HepG2 (cell line): ENCODE results near the gene SEC14L1.

Experiments used
- FOXK2 ChIP-seq: fragments of 450-650 bp; IDR thresholded peaks from 2 replicates; pipeline ENCODE4 v1.6.1; 2016
- HDAC2 ChIP-seq: sonication (generic); formaldehyde crosslinking; IDR thresholded peaks from 2 replicates; pipeline ENCODE4 v1.4.0; 2020; ENCODE audit warnings: missing genetic modification reagents
- KLF13 ChIP-seq: sonication (generic); formaldehyde crosslinking; IDR thresholded peaks from 2 replicates; pipeline ENCODE4 v1.4.0; 2020; ENCODE audit warnings: mild to moderate bottlenecking, missing genetic modification reagents
- NFYB ChIP-seq: sonication (generic); formaldehyde crosslinking; IDR thresholded peaks from 2 replicates; pipeline ENCODE4 v1.4.0; 2020; ENCODE audit warnings: missing genetic modification reagents
- SIN3A ChIP-seq: IDR thresholded peaks from 2 replicates; pipeline ENCODE4 v1.6.1; 2011; ENCODE audit warnings: low read depth, mild to moderate bottlenecking, control low read depth, low read length, borderline replicate concordance
- SMAD3 ChIP-seq: sonication (generic); formaldehyde crosslinking; IDR thresholded peaks from 2 replicates; pipeline ENCODE4 v1.4.0; 2020; ENCODE audit warnings: missing genetic modification reagents
- SMARCE1 ChIP-seq: fragments of 450-650 bp; IDR thresholded peaks from 2 replicates; pipeline ENCODE4 v1.6.1; 2017; ENCODE audit warnings: borderline replicate concordance
- TBP ChIP-seq: sonication (generic); formaldehyde crosslinking; IDR thresholded peaks from 2 replicates; pipeline ENCODE4 v1.5.0; 2020; ENCODE audit warnings: missing genetic modification reagents
- ZBTB8A ChIP-seq: sonication (generic); formaldehyde crosslinking; IDR thresholded peaks from 2 replicates; pipeline ENCODE4 v1.4.0; 2020; ENCODE audit warnings: mild to moderate bottlenecking, low read depth, missing genetic modification reagents, borderline replicate concordance
- ZNF414 ChIP-seq: sonication (generic); formaldehyde crosslinking; IDR thresholded peaks from 2 replicates; pipeline ENCODE4 v1.5.0; 2020; ENCODE audit warnings: missing genetic modification reagents
- ZNF879 ChIP-seq: sonication (generic); formaldehyde crosslinking; IDR thresholded peaks from 2 replicates; pipeline ENCODE4 v1.8.1; 2023; ENCODE audit warnings: missing genetic modification reagents
- ZSCAN20 ChIP-seq: sonication (generic); formaldehyde crosslinking; IDR thresholded peaks from 2 replicates; pipeline ENCODE4 v1.4.0; 2020; ENCODE audit warnings: missing genetic modification reagents, mild to moderate bottlenecking, borderline replicate concordance
- TF ChIP-seq, protein P1 (sequence below): sonication (generic); formaldehyde crosslinking; IDR thresholded peaks from 2 replicates; pipeline ENCODE4 v1.5.0; 2020; ENCODE audit warnings: mild to moderate bottlenecking, missing genetic modification reagents, moderate library complexity

DNA sequence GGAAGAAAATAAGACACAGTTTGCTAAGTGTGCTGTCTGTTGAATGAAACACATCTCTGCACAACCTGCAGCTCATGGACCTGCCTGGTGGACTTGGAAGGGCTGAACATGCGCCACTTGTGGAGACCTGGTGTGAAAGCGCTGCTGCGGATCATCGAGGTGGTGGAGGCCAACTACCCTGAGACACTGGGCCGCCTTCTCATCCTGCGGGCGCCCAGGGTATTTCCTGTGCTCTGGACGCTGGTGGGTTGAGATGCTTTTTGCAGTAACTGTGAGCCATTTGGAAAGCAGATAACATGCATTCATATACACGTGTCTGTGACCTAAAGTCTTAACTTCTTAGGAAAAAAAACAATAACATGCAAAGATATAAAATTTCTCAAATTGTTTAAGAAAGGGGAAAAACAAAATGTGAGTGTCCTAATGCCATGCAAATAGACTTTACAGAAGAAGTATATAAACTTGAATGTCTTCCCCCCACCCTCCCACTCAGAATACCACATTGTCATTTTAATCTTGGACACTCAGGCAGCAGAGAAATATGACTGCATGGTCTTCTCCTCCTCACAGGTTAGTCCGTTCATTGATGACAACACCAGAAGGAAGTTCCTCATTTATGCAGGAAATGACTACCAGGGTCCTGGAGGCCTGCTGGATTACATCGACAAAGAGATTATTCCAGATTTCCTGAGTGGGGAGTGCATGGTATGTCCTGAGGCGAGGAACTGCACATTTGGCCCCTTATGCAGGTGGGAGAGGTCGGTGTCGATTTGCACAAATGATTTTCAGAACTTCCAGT is 65.6 kb downstream of the SEC14L1 start:
- TF ChIP-seq SMARCE1 (no peak), SMAD3 (CRISPR knock-in tag) (no peak), FOXK2 (no peak), NFYB (no peak), ZNF414 (no peak), KLF13 (CRISPR knock-in tag) (no peak), ZNF879 (CRISPR knock-in tag) (no peak), HDAC2 (CRISPR knock-in tag) (no peak), SIN3A (no peak), ZSCAN20 (CRISPR knock-in tag) (no peak), ZBTB8A (CRISPR knock-in tag) (no peak), TBP (CRISPR knock-in tag) (no peak)
- TF ChIP-seq, protein P1, sequence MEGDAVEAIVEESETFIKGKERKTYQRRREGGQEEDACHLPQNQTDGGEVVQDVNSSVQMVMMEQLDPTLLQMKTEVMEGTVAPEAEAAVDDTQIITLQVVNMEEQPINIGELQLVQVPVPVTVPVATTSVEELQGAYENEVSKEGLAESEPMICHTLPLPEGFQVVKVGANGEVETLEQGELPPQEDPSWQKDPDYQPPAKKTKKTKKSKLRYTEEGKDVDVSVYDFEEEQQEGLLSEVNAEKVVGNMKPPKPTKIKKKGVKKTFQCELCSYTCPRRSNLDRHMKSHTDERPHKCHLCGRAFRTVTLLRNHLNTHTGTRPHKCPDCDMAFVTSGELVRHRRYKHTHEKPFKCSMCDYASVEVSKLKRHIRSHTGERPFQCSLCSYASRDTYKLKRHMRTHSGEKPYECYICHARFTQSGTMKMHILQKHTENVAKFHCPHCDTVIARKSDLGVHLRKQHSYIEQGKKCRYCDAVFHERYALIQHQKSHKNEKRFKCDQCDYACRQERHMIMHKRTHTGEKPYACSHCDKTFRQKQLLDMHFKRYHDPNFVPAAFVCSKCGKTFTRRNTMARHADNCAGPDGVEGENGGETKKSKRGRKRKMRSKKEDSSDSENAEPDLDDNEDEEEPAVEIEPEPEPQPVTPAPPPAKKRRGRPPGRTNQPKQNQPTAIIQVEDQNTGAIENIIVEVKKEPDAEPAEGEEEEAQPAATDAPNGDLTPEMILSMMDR (CRISPR knock-in tag), result no peak
